Spleen (tissue), 7 donors: ENCODE data around the gene THBS1.

Source experiments
- CTCF ChIP-seq, 11 experiments: fragments of 200-600 bp in 7 of 11; fragments of 450-650 bp in 4 of 11; sonication (generic) in 4 of 11; IDR thresholded peaks in 8 of 11; conservative IDR thresholded peaks in 3 of 11; 1 replicate in 7 of 11; 2 replicates in 4 of 11; pipeline versions ENCODE4 v1.4.0 to v1.8.0; 2016 to 2021; ENCODE audit warnings: antibody characterized with exemption in 11 of 11, inconsistent platforms in 4 of 11, mild to moderate bottlenecking in 1 of 11
- POLR2A ChIP-seq, 3 donors: fragments of 450-650 bp; IDR thresholded peaks; one replicate each; pipeline ENCODE4 v1.5.1; 2017; ENCODE audit warnings: antibody characterized with exemption in 3 of 3, mild to moderate bottlenecking in 1 of 3
- donor health status: DM: no; HTN: no; CAD: no; lungs with moderate emphysema.
- donor health status: DM: no; HTN: no; CAD: no.
- donor health status: DM: no; HTN: no; CAD: no.

GRCh38 chr15:39628144-39628508 lies 47.2 kb downstream of the THBS1 start:
- TF ChIP-seq POLR2A (IDR thresholded peaks at IDR 0.05) (no peak), CTCF (IDR thresholded peaks at IDR 0.05 in 8 of 11, conservative IDR thresholded peaks at IDR 0.05 in 3 of 11) (peak in 3 of 11 experiments; percentile 14 to 29 (median 15))
